Stimulated activated naive CD8-positive, alpha-beta T cell treated with anti-CD3 and anti-CD28 coated beads, Interleukin-15, amount 100 ng/mL, for 72 hours (primary cell): ENCODE measurements around the gene NAV2.

ENCODE experiments used
- ATAC-seq: fragments of 150-1000 bp; cut with Tn5 transposase; 2 replicates; pipeline ENCODE4 v1.10.0; 2021; ENCODE audit warnings: mild to moderate bottlenecking, moderate library complexity
- DNase-seq, 2 donors: peaks; one replicate each; pipeline ENCODE4 v3.0.0; 2021 to 2022
- H3K27ac Mint-ChIP-seq, 2 donors: one replicate each; pipeline ENCODE4 v1.8.0; 2022; ENCODE audit warnings: mild to moderate bottlenecking in 2 of 2, mixed read lengths in 2 of 2, moderate library complexity in 2 of 2
- H3K27me3 Mint-ChIP-seq: one replicate; pipeline ENCODE4 v1.8.0; 2022; ENCODE audit warnings: mixed read lengths
- H3K4me1 Mint-ChIP-seq: one replicate; pipeline ENCODE4 v1.8.0; 2022; ENCODE audit warnings: mild to moderate bottlenecking, mixed read lengths
- H3K4me3 Mint-ChIP-seq, 2 donors: one replicate each; pipeline ENCODE4 v1.8.0; 2022; ENCODE audit warnings: mild to moderate bottlenecking in 2 of 2, mixed read lengths in 2 of 2, moderate library complexity in 1 of 2
- H3K9me3 Mint-ChIP-seq, 2 donors: one replicate each; pipeline ENCODE4 v1.8.0; 2022; ENCODE audit warnings: mixed read lengths in 2 of 2

NAV2 gene

GRCh38 chr11:19871531-19871930 lies 158.9 kb downstream of the NAV2 start:
- Mint-ChIP-seq H3K4me1 (no peaks in the 10 kb centered on the region), H3K9me3 (no peaks in the 10 kb centered on the region), H3K4me3 (no peak overlapping the region), H3K27me3 (peaks cover 8% of the 10 kb centered on the region), H3K27ac (no peak overlapping the region)
- DNase-seq, result no peak
- no peak for ATAC-seq

- no peak for ATAC-seq
- Mint-ChIP-seq H3K4me3 (no peak overlapping the region), H3K9me3 (no peaks in the 10 kb centered on the region), H3K4me1 (no peaks in the 10 kb centered on the region), H3K27ac (peak overlapping the region in 1 of 2 donors; percentile 6), H3K27me3 (peaks cover 8% of the 10 kb centered on the region)
- no peak for DNase-seq
Measured at GRCh38 chr11:19872512-19873145, 160.0 kb downstream of the NAV2 start.

GRCh38 chr11:19873730-19874129 lies 161.1 kb downstream of the NAV2 start:
- no peaks in the 10 kb centered on the region for H3K4me1 Mint-ChIP-seq
- H3K27me3 Mint-ChIP-seq, result peaks cover 8% of the 10 kb centered on the region
- no peaks in the 10 kb centered on the region for H3K9me3 Mint-ChIP-seq
- no peak overlapping the region for H3K27ac Mint-ChIP-seq
- no peak overlapping the region for H3K4me3 Mint-ChIP-seq
- DNase-seq (no peak), ATAC-seq (no peak)

GRCh38 chr11:19874266-19874665 lies 161.6 kb downstream of the NAV2 start:
- no peak overlapping the region for H3K4me3 Mint-ChIP-seq
- no peak for ATAC-seq
- no peak overlapping the region for H3K27ac Mint-ChIP-seq
- no peaks in the 10 kb centered on the region for H3K4me1 Mint-ChIP-seq
- no peak for DNase-seq
- H3K9me3 Mint-ChIP-seq, result no peaks in the 10 kb centered on the region
- peaks cover 8% of the 10 kb centered on the region for H3K27me3 Mint-ChIP-seq

GRCh38 chr11:19876750-19877149 lies 164.1 kb downstream of the NAV2 start:
- Mint-ChIP-seq H3K4me3 (no peak overlapping the region), H3K27ac (no peak overlapping the region), H3K27me3 (peaks cover 11% of the 10 kb centered on the region), H3K9me3 (no peaks in the 10 kb centered on the region), H3K4me1 (no peaks in the 10 kb centered on the region)
- no peak for ATAC-seq
- no peak for DNase-seq

GRCh38 chr11:19878520-19878919 lies 165.9 kb downstream of the NAV2 start:
- H3K4me3 Mint-ChIP-seq, result no peak overlapping the region
- ATAC-seq (no peak), DNase-seq (no peak)
- peaks cover 10% of the 10 kb centered on the region for H3K27me3 Mint-ChIP-seq
- no peak overlapping the region for H3K27ac Mint-ChIP-seq
- no peaks in the 10 kb centered on the region for H3K9me3 Mint-ChIP-seq
- H3K4me1 Mint-ChIP-seq, result no peaks in the 10 kb centered on the region

GRCh38 chr11:19879307-19880087 lies 166.9 kb downstream of the NAV2 start:
- Mint-ChIP-seq H3K27ac (no peak overlapping the region), H3K27me3 (peaks cover 10% of the 10 kb centered on the region), H3K9me3 (no peaks in the 10 kb centered on the region), H3K4me1 (no peaks in the 10 kb centered on the region), H3K4me3 (no peak overlapping the region)
- DNase-seq, result no peak
- no peak for ATAC-seq

- ATAC-seq, result no peak
- no peak overlapping the region for H3K4me3 Mint-ChIP-seq
- H3K27me3 Mint-ChIP-seq, result peaks cover 10% of the 10 kb centered on the region
- no peaks in the 10 kb centered on the region for H3K9me3 Mint-ChIP-seq
- no peak overlapping the region for H3K27ac Mint-ChIP-seq
- H3K4me1 Mint-ChIP-seq, result no peaks in the 10 kb centered on the region
- no peak for DNase-seq
Measured at GRCh38 chr11:19880088-19880345, 167.4 kb downstream of the NAV2 start.

- no peak overlapping the region for H3K4me3 Mint-ChIP-seq
- no peak for ATAC-seq
- no peak for DNase-seq
- H3K9me3 Mint-ChIP-seq, result no peaks in the 10 kb centered on the region
- no peak overlapping the region for H3K27ac Mint-ChIP-seq
- H3K27me3 Mint-ChIP-seq, result peaks cover 10% of the 10 kb centered on the region
- no peaks in the 10 kb centered on the region for H3K4me1 Mint-ChIP-seq
Measured at GRCh38 chr11:19881177-19881576, 168.5 kb downstream of the NAV2 start.

- Mint-ChIP-seq H3K27me3 (peaks cover 10% of the 10 kb centered on the region), H3K27ac (peak overlapping the region in 1 of 2 donors; percentile 16), H3K9me3 (no peaks in the 10 kb centered on the region), H3K4me3 (no peak overlapping the region), H3K4me1 (no peaks in the 10 kb centered on the region)
- DNase-seq (no peak), ATAC-seq (no peak)
Measured at GRCh38 chr11:19882356-19882755, 169.7 kb downstream of the NAV2 start.

- Mint-ChIP-seq H3K27ac (peak overlapping the region in 1 of 2 donors; percentile 43), H3K4me3 (no peak overlapping the region), H3K27me3 (no peaks in the 10 kb centered on the region), H3K4me1 (no peaks in the 10 kb centered on the region), H3K9me3 (no peaks in the 10 kb centered on the region)
- ATAC-seq, result no peak
- DNase-seq, result no peak
Measured at GRCh38 chr11:19886498-19886897, 173.9 kb downstream of the NAV2 start.

GRCh38 chr11:19887842-19888241 lies 175.2 kb downstream of the NAV2 start:
- no peaks in the 10 kb centered on the region for H3K4me1 Mint-ChIP-seq
- ATAC-seq (no peak), DNase-seq (no peak)
- no peaks in the 10 kb centered on the region for H3K27me3 Mint-ChIP-seq
- no peak overlapping the region for H3K4me3 Mint-ChIP-seq
- no peaks in the 10 kb centered on the region for H3K9me3 Mint-ChIP-seq
- no peak overlapping the region for H3K27ac Mint-ChIP-seq

GRCh38 chr11:19889531-19889930 lies 176.9 kb downstream of the NAV2 start:
- Mint-ChIP-seq H3K4me3 (no peak overlapping the region), H3K4me1 (no peaks in the 10 kb centered on the region), H3K9me3 (no peaks in the 10 kb centered on the region), H3K27ac (no peak overlapping the region), H3K27me3 (no peaks in the 10 kb centered on the region)
- DNase-seq, result no peak
- ATAC-seq, result no peak

GRCh38 chr11:19890308-19890707 lies 177.7 kb downstream of the NAV2 start:
- H3K27me3 Mint-ChIP-seq, result no peaks in the 10 kb centered on the region
- H3K4me3 Mint-ChIP-seq, result no peak overlapping the region
- no peaks in the 10 kb centered on the region for H3K9me3 Mint-ChIP-seq
- no peak for ATAC-seq
- H3K27ac Mint-ChIP-seq, result no peak overlapping the region
- H3K4me1 Mint-ChIP-seq, result no peaks in the 10 kb centered on the region
- no peak for DNase-seq

- no peaks in the 10 kb centered on the region for H3K4me1 Mint-ChIP-seq
- no peaks in the 10 kb centered on the region for H3K27me3 Mint-ChIP-seq
- no peak overlapping the region for H3K27ac Mint-ChIP-seq
- no peaks in the 10 kb centered on the region for H3K9me3 Mint-ChIP-seq
- DNase-seq (no peak), ATAC-seq (no peak)
- H3K4me3 Mint-ChIP-seq, result no peak overlapping the region
Measured at GRCh38 chr11:19891022-19891421, 178.4 kb downstream of the NAV2 start.

- Mint-ChIP-seq H3K27me3 (no peaks in the 10 kb centered on the region), H3K4me1 (no peaks in the 10 kb centered on the region), H3K4me3 (no peak overlapping the region), H3K27ac (no peak overlapping the region), H3K9me3 (no peaks in the 10 kb centered on the region)
- DNase-seq (no peak), ATAC-seq (no peak)
Measured at GRCh38 chr11:19892387-19892786, 179.8 kb downstream of the NAV2 start.

GRCh38 chr11:19892876-19893275 lies 180.2 kb downstream of the NAV2 start:
- H3K4me1 Mint-ChIP-seq, result no peaks in the 10 kb centered on the region
- no peak for ATAC-seq
- no peak for DNase-seq
- no peak overlapping the region for H3K4me3 Mint-ChIP-seq
- H3K9me3 Mint-ChIP-seq, result no peaks in the 10 kb centered on the region
- H3K27me3 Mint-ChIP-seq, result no peaks in the 10 kb centered on the region
- H3K27ac Mint-ChIP-seq, result no peak overlapping the region
